CD4-positive, alpha-beta T cell treated with Interferon gamma for 1 hour (primary cell): ENCODE measurements around the gene FARS2.
A peak's percentile ranks its signal among the peaks of the same experiment; 100 is the strongest.

ENCODE experiments used
- DNase-seq: peaks from one replicate; pipeline ENCODE4 v3.0.0-alpha.2; 2020

Gene FARS2

DNA sequence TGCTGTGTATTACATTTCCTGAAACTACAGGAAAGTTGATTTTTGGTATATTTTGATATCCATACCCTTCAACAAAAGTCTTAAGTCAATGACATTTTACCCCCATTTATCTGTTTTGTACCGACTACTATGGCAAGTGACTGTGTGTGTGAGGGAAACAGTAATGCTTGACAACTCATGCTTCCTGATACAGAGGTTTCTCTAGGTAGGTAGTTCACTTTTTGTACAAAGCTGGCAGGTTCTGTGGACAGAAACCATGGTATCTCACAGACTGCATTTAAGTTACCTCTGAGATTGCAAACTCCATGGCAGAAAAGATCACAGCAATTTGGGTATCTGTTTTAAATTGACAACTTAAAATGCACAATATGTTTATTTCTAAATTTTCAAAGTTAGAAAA, 28.8 kb downstream of the FARS2 start:
- DNase-seq = no peak

GRCh38 chr6:5290500-5290899, 29.2 kb downstream of the FARS2 start:
- DNase-seq = no peak

DNA sequence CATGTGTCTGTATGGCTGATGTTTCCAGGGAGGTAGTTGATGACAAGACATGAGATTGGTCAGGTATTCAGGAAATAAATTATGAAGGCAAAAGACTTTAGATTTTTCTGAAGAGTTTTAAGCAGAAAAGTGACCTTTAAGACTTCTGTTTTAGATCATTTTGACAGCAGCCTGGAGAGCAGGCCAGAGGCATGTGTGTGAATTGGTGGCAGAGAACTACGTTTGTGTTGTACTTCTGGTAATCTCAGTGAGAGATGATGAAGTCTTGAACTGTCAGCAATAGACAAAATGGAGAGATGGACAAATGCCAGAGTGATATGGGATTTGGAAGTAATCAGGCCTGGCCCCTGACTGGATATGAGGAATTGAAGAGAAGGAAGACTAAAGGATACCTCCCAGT, 30.8 kb downstream of the FARS2 start:
- no peak for DNase-seq

GRCh38 chr6:5293692-5294091, 32.4 kb downstream of the FARS2 start:
- DNase-seq = no peak

- no peak for DNase-seq
Measured at GRCh38 chr6:5294392-5295211, 33.3 kb downstream of the FARS2 start.

GRCh38 chr6:5295623-5296022, 34.3 kb downstream of the FARS2 start:
- no peak for DNase-seq

DNA sequence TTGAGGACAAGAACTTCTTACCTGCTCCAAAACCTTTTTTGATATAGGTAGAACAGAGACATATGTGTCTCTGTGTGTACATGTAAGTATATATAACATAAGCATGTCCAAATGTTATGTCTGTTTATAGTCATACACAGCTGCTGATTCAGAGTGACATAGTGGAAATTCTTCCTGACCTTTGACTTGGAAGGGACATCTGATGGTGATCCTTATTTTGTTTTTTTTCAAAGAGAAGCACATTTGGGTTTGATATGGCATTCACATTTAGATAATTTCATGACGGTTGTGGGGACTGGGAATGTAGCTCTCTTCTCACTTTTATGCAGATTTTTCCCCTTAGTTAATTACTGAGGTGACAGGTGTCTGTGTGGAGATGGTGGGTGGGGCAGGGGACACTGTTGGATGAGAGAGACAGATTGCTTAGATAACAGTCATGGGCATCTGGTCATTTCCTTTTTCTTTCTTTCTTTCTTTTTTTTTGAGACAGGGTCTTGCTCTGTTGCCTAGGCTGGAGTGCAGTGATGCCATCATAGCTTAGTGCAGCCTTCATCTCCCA, 39.0 kb downstream of the FARS2 start:
- no peak for DNase-seq

- no peak for DNase-seq
Measured at GRCh38 chr6:5302220-5302946, 41.1 kb downstream of the FARS2 start.

DNA sequence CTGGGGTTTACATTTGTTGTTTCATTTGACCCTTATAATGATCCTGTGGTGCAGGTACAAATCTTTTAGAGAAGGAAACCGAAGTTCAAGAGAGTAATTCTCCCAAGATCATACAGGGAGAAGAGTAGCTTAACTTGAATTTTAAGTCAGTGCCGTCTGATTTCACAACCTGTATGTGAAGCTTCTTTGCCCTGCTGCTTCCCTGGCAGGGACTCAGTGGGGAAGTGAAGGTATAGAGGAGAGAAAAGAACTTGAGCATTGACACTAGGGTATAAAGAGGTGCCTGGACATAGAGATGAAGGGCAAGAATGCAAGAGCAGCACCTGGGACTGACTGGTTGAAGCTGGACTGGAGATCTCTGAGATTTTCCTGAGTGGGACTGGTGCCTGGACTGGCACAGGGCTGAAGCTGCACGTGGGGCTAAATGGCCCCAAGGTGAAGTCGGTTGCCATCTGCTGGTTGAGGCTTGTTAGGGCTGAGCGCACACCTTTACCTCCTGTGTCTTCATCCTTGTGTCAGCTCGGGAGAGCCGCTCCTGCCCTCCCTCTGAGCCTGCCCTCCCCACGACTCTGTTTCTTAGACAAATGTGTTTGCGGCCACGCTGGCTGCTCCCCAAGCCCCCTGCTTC, 41.8 kb downstream of the FARS2 start:
- peak; percentile 53 for DNase-seq

DNA sequence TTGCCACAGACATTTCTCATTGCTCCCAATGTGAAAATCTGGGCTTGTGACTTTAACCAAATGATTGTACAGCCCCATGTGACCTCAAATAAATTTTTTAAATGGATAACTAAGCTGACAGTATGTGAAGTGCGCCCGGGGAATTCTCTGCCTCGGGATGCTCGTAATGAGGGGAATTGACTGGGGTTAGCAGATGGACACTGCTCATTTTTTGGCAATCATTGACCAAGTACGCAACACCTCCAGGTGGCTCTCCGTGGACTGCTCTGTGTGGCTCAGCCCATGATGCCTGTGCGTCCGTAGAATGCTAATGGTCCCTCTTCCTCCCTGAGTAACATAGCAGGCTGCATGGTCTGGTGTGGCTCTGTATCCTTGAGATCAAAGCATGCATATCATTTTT, 42.4 kb downstream of the FARS2 start:
- no peak for DNase-seq

DNA sequence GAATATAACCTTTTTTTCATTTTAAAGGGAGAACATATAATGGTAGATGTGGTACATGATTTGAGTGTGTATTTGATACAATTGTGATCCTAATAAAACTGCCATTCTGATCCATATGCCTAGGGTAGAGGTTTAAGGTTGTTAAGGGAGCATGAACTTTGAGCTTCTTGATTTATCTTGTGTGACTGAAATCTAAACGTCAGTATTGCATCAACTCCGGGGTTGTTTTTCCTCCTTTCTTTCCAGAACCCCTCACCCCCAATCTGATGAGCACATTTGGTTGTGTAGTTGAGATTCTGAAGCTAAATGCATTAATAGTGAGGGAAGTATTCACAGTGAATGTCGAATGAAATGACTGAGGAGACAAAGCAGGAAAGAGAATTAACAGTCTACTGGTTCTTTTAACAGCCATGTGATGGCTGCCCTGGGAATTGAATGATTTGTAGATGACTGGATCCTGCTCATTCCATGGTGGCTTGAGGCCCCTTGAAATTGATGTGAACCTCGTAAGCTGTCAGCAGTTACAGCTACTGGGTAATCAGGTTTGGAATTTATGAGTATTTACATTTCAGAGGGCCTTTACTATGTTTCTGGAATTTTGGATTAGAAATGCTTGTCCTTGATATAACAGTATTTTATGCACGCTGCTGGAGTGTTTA, 44.8 kb downstream of the FARS2 start:
- DNase-seq = no peak

- DNase-seq = no peak
Measured at GRCh38 chr6:5307058-5307457, 45.7 kb downstream of the FARS2 start.

- no peak for DNase-seq
Measured at GRCh38 chr6:5308066-5308465, 46.8 kb downstream of the FARS2 start.

DNA sequence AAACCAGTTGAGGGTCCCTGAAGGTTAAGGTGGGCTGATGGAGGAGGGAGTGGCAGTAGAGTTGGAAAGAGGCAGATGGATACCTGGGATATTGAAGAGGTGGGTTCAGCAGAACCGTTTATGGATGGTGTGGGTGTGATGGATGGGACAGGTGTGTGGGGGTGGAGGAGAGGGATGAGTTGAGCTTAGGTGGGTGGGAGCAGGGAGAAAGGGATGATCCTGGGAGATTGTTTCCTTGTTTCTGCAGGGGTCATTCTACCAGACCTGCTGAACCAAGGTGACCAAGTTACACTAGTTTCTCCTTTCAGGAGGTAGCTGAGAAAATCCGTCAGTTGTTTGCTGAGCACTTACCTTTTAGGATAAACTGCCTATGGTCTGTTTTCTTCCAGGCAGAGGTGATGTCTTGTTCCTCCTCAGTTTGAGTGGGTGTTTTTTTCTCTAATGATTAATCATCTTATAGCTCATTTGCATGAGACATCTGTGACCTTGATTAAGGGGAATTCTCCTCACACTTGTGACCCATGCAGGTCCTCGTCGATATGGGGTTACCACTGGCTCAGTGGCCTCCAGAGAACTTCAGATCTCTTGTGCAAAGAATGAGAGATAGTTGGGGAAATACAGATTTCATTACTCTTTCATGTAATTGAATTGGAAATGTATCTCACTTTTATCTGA, 53.0 kb downstream of the FARS2 start:
- DNase-seq = no peak

- DNase-seq = no peak
Measured at GRCh38 chr6:5315881-5316280, 54.6 kb downstream of the FARS2 start.

GRCh38 chr6:5316951-5317350, 55.6 kb downstream of the FARS2 start:
- DNase-seq = no peak

GRCh38 chr6:5318617-5319272, 57.4 kb downstream of the FARS2 start:
- DNase-seq = no peak

GRCh38 chr6:5323979-5324378, 62.7 kb downstream of the FARS2 start:
- DNase-seq = no peak

DNA sequence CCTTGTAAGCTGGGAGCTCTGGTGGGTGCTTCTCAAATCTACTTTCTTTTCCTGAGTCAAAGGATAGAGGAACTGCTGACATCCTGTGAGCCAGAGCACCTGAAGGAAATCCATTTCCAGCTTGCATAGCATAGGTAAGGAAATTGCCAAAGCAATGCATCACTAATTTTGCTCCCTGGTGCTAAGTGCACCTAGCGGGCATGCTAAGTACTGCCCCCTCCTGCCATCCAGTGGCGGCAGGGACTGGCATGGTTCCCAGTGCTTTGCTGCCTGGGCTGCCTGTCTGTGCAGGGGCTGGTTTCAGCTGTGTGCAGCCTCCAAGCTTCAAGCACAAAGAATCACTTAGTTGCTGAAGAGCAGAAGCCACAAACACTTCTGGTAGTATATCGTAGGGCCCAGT, 63.9 kb downstream of the FARS2 start:
- DNase-seq = no peak

- DNase-seq = no peak
Measured at GRCh38 chr6:5326022-5326641, 64.8 kb downstream of the FARS2 start.

- DNase-seq = no peak
Measured at GRCh38 chr6:5328800-5329199, 67.5 kb downstream of the FARS2 start.
